Smooth muscle cell (in vitro differentiated cells): ENCODE results near the gene CHIA. TPM values are rescaled to one million over a fixed set of nuclear protein-coding genes. Genes with fewer than 3 reads are reported as not detected.

Experiments used
- DNase-seq: peaks from one replicate; lab custom pipeline; 2025; ENCODE audit not compliant: unreplicated experiment; lab: John Stamatoyannopoulos, UW
- H2AFZ ChIP-seq: fragments of 200-600 bp; sonication (generic); 2 replicates; pipeline ENCODE4 v1.6.0; 2016; ENCODE audit warnings: antibody characterized with exemption, low read depth, mild to moderate bottlenecking
- H3F3A ChIP-seq: fragments of 200-600 bp; sonication (generic); 2 replicates; pipeline ENCODE4 v1.6.0; 2017; ENCODE audit warnings: antibody characterized with exemption, low read depth
- H3K27ac ChIP-seq: fragments of 200-600 bp; sonication (generic); 2 replicates; pipeline ENCODE4 v1.5.1; 2016; ENCODE audit warnings: low read depth, mild to moderate bottlenecking
- H3K27me3 ChIP-seq: fragments of 200-600 bp; sonication (generic); 2 replicates; pipeline ENCODE4 v1.6.1; 2016; ENCODE audit warnings: low read depth, mild to moderate bottlenecking
- H3K36me3 ChIP-seq: fragments of 200-600 bp; sonication (generic); 2 replicates; pipeline ENCODE4 v1.5.1; 2016; ENCODE audit warnings: low read depth
- H3K4me1 ChIP-seq: fragments of 200-600 bp; sonication (generic); 2 replicates; pipeline ENCODE4 v1.5.1; 2016; ENCODE audit warnings: low read depth
- H3K4me2 ChIP-seq: fragments of 200-600 bp; sonication (generic); 2 replicates; pipeline ENCODE4 v1.6.0; 2016; ENCODE audit warnings: mild to moderate bottlenecking
- H3K4me3 ChIP-seq: fragments of 200-600 bp; sonication (generic); 2 replicates; pipeline ENCODE4 v1.5.1; 2016; ENCODE audit warnings: mild to moderate bottlenecking
- H3K79me2 ChIP-seq: fragments of 200-600 bp; sonication (generic); 2 replicates; pipeline ENCODE4 v1.6.0; 2016; ENCODE audit warnings: low read depth, mild to moderate bottlenecking
- H3K9ac ChIP-seq: fragments of 200-600 bp; sonication (generic); 2 replicates; pipeline ENCODE4 v1.6.0; 2016; ENCODE audit warnings: low read depth
- H3K9me3 ChIP-seq: fragments of 200-600 bp; sonication (generic); replicated peaks from 2 replicates; pipeline ENCODE4 v1.5.1; 2016; ENCODE audit warnings: low read depth
- H4K20me1 ChIP-seq: fragments of 200-600 bp; sonication (generic); 2 replicates; pipeline ENCODE4 v1.6.0; 2016; ENCODE audit warnings: low read depth
- CTCF ChIP-seq: fragments of 200-600 bp; sonication (generic); IDR thresholded peaks from 2 replicates; pipeline ENCODE4 v1.5.1; 2017; ENCODE audit warnings: borderline replicate concordance, mild to moderate bottlenecking, antibody characterized with exemption; ENCODE audit not compliant: insufficient read depth, poor library complexity, severe bottlenecking
- WGBS: methylation state at CpG from one replicate; pipeline ENCODE4 v1.1.7; 2016; ENCODE audit warnings: low lambda C conversion rate; 5-methylcytosine and 5-hydroxymethylcytosine counted together
- polyA plus RNA-seq: library from polyadenylated mRNA; unstranded; fragments of >200 nt; fragmentation: Nextera tagmentation; extraction: Ambion mirVana; gene quantifications from 2 replicates; pipeline ENCODE4 v1.2.1, GENCODE V29; 2016
- total RNA-seq: library from RNA; depleted of rRNA; stranded (reverse); fragments of >200 nt; gene quantifications from 2 replicates; pipeline ENCODE4 v1.2.3, GENCODE V29; 2014

Gene CHIA
- total and polyA plus RNA-seq, 2 experiments from 2014 or later, result not detected

DNA sequence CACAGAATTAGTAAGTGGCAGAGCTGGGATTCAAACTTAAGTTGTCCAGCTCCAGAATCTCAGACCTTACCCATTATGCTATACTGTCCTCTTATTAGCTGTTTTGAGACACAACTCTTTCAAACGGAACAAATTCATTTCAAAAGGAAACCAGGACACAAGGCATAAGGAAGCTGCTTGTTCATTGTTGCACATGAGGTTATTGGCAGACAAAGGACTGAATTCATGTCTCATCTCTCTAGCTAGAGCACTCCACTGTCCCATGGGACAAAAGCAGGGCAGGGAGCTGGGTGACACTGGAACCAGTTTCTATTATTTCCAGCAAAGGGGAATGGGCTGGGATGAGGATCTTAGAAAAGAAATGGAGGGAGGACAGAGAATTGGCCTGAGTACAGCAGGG lies 36.8 kb upstream of the CHIA start:
- Histone ChIP-seq H2AFZ (no peak overlapping the region), H3K4me1 (peaks cover 3% of the 10 kb centered on the region), H3K4me3 (no peak overlapping the region), H4K20me1 (no peaks in the 10 kb centered on the region), H3K27me3 (no peaks in the 10 kb centered on the region), H3K9me3 (no peaks in the 10 kb centered on the region), H3F3A (no peaks in the 10 kb centered on the region), H3K27ac (no peak overlapping the region), H3K9ac (no peak overlapping the region), H3K36me3 (no peaks in the 10 kb centered on the region), H3K79me2 (no peaks in the 10 kb centered on the region), H3K4me2 (no peak overlapping the region)
- TF ChIP-seq CTCF, result no peak
- WGBS, result 79% methylated on average over 1 of the region's 1 CpG
- no peak for DNase-seq

GRCh38 chr1:111256988-111257658 lies 33.5 kb upstream of the CHIA start:
- no peak for DNase-seq
- TF ChIP-seq CTCF, result no peak
- Histone ChIP-seq H3K9me3 (no peaks in the 10 kb centered on the region), H4K20me1 (no peaks in the 10 kb centered on the region), H3K27ac (no peak overlapping the region), H3K79me2 (no peaks in the 10 kb centered on the region), H3K4me2 (no peak overlapping the region), H2AFZ (no peak overlapping the region), H3K36me3 (no peaks in the 10 kb centered on the region), H3K4me3 (no peak overlapping the region), H3K4me1 (no peaks in the 10 kb centered on the region), H3K27me3 (no peaks in the 10 kb centered on the region), H3F3A (no peaks in the 10 kb centered on the region), H3K9ac (no peak overlapping the region)
- WGBS, result 86% methylated on average over 8 of the region's 8 CpGs

GRCh38 chr1:111267801-111268508 lies 22.7 kb upstream of the CHIA start:
- H3K4me1 ChIP-seq, result peaks cover 5% of the 10 kb centered on the region
- no peak overlapping the region for H3K9ac ChIP-seq
- no peaks in the 10 kb centered on the region for H3K27me3 ChIP-seq
- no peak overlapping the region for H3K27ac ChIP-seq
- WGBS, result 78% methylated on average over 4 of the region's 4 CpGs
- no peak overlapping the region for H3K4me2 ChIP-seq
- TF ChIP-seq CTCF, result no peak
- H4K20me1 ChIP-seq, result no peaks in the 10 kb centered on the region
- H3F3A ChIP-seq, result no peaks in the 10 kb centered on the region
- H3K36me3 ChIP-seq, result no peaks in the 10 kb centered on the region
- no peak for DNase-seq
- H3K79me2 ChIP-seq, result no peaks in the 10 kb centered on the region
- H2AFZ ChIP-seq, result no peak overlapping the region
- no peaks in the 10 kb centered on the region for H3K9me3 ChIP-seq
- no peak overlapping the region for H3K4me3 ChIP-seq
